ENCODE data around the gene ARRDC3. TPM values are rescaled to one million over a fixed set of nuclear protein-coding genes. Genes with fewer than 3 reads are reported as not detected.

The ARRDC3 gene
- total and polyA plus RNA-seq, 2 of the 8 experiments (the other 6 are each of a cell fraction or from before 2014, with no cell fraction given), result 2.9 to 5.7 TPM

GRCh38 chr5:91430949-91431348 is 47.8 kb upstream of the ARRDC3 start:
- Histone ChIP-seq H2BK15ac (ENCODE audit: low read length) (no peak overlapping the region), H3K23ac (ENCODE audit: insufficient read length) (no peak overlapping the region), H3K79me2 (ENCODE audit: control insufficient read depth in 1 of 2, insufficient read depth in 2 of 2, low read length in 2 of 2) (no peaks in the 10 kb centered on the region), H3K18ac (ENCODE audit: extremely low read depth, low read length) (no peak overlapping the region), H3K27me3 (replicated peaks in 1 of 4; ENCODE audit: control insufficient read depth in 3 of 4, extremely low read depth in 1 of 4, insufficient read depth in 3 of 4, low read length in 3 of 4) (no peaks in the 10 kb centered on the region), H2BK20ac (ENCODE audit: low read length) (no peak overlapping the region), H4K5ac (ENCODE audit: insufficient read length, low read depth, low read length) (no peak overlapping the region), H2AK5ac (ENCODE audit: low read depth, low read length) (no peak overlapping the region), H2BK5ac (ENCODE audit: low read depth, low read length) (no peak overlapping the region), H3K23me2 (ENCODE audit: low read depth, low read length) (no peaks in the 10 kb centered on the region), H2BK120ac (replicated peaks; ENCODE audit: low read depth, low read length) (no peak overlapping the region), H3K4me2 (ENCODE audit: insufficient read depth in 1 of 2, low read depth in 2 of 2, low read length in 2 of 2) (no peak overlapping the region), H4K20me1 (replicated peaks in 1 of 2; ENCODE audit: control insufficient read depth in 1 of 2, insufficient read depth in 2 of 2, low read length in 2 of 2) (no peaks in the 10 kb centered on the region), H3K56ac (replicated peaks; ENCODE audit: insufficient read length, low read depth, low read length) (no peak overlapping the region), H2AFZ (ENCODE audit: low read length) (no peak overlapping the region), H3K4ac (replicated peaks; ENCODE audit: insufficient read length, low read depth, low read length) (no peak overlapping the region), H4K91ac (replicated peaks; ENCODE audit: insufficient read length, low read length) (no peak overlapping the region), H2BK12ac (ENCODE audit: low read depth, low read length) (no peak overlapping the region), H3K79me1 (ENCODE audit: low read depth, low read length) (no peaks in the 10 kb centered on the region), H3K14ac (ENCODE audit: insufficient read length) (no peak overlapping the region), H3K9me3 (ENCODE audit: insufficient read depth in 2 of 2, low read depth in 1 of 2, low read length in 1 of 2) (peaks cover 0 to 5% of the 10 kb centered on the region in 2 experiments; a peak in 1 of 4 replicates), H3K27ac (ENCODE audit: low read depth, low read length) (no peak overlapping the region), H3K4me3 (ENCODE audit: extremely low read depth in 1 of 4, insufficient read depth in 2 of 4, low read depth in 3 of 4, low read length in 4 of 4) (no peak overlapping the region), H3K4me1 (replicated peaks in 1 of 4; ENCODE audit: control insufficient read depth in 3 of 4, insufficient read depth in 4 of 4, low read length in 3 of 4) (peaks cover 0 to 3% (median 1%) of the 10 kb centered on the region in 4 experiments; a peak in 3 of 7 replicates), H3K9ac (replicated peaks in 1 of 4; ENCODE audit: extremely low read depth in 1 of 4, low read depth in 3 of 4, low read length in 3 of 4) (no peak overlapping the region), H3K36me3 (ENCODE audit: control insufficient read depth in 2 of 4, insufficient read depth in 4 of 4, low read length in 3 of 4) (no peaks in the 10 kb centered on the region), H4K8ac (ENCODE audit: extremely low read depth, insufficient read depth, low read length) (no peak overlapping the region)
- TF ChIP-seq SIRT6 (IDR thresholded peaks at IDR 0.05; ENCODE audit: low read length) (no peak), RAD21 (IDR thresholded peaks at IDR 0.05 in 1 of 2, conservative IDR thresholded peaks at IDR 0.05 in 1 of 2; ENCODE audit: low read depth in 2 of 2, low read length in 2 of 2) (no peak)
- FAIRE-seq, result no peak
- ChIA-PET CTCF (ENCODE audit: partially characterized antibody) (interaction anchor here (1.0 to 8.0 kb wide), 2 partner anchors 11 to 46 kb away, joined by 4 to 52 read pairs; no protein-coding TSS in a partner anchor), POLR2A (ENCODE audit: partially characterized antibody) (no interaction called here)
- no peak for DNase-seq (ENCODE audit: low read depth in 1 of 2, low spot score in 2 of 2)
